ENCODE data around the gene MYO7B.

GRCh38 chr2:127655209-127656073 is 120.0 kb downstream of the MYO7B start:
- TF ChIP-seq, protein P1, sequence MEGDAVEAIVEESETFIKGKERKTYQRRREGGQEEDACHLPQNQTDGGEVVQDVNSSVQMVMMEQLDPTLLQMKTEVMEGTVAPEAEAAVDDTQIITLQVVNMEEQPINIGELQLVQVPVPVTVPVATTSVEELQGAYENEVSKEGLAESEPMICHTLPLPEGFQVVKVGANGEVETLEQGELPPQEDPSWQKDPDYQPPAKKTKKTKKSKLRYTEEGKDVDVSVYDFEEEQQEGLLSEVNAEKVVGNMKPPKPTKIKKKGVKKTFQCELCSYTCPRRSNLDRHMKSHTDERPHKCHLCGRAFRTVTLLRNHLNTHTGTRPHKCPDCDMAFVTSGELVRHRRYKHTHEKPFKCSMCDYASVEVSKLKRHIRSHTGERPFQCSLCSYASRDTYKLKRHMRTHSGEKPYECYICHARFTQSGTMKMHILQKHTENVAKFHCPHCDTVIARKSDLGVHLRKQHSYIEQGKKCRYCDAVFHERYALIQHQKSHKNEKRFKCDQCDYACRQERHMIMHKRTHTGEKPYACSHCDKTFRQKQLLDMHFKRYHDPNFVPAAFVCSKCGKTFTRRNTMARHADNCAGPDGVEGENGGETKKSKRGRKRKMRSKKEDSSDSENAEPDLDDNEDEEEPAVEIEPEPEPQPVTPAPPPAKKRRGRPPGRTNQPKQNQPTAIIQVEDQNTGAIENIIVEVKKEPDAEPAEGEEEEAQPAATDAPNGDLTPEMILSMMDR (conservative IDR thresholded peaks at IDR 0.05; ENCODE audit: low read depth, low read length) = no peak
- no peak for TF ChIP-seq EZH2 (IDR thresholded peaks at IDR 0.05; ENCODE audit: low read length, unreplicated experiment)
- TF ChIP-seq EZH2phosphoT487 (IDR thresholded peaks at IDR 0.05; ENCODE audit: borderline replicate concordance, low read length) = no peak
